Measurements from ENCODE around the gene IPO5.

The IPO5 gene

DNA sequence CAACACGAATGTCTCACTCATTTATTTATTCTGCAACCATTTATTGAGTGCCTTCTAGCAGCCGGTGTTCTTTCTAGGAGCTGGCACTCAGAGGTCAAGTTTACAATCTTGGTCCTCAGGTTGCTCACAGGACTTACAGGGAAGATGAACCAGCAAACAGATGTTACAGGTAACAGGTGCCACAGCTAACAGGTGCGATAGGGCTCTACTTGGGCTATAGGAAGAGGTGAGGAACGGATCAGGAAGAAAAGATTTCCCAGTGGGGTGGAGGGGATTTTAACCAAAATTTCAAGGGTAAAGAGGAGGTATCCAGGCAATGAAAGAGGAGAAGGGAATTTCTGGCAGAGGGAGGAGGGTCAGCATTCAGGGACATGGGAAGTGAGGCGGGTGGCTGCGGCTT lies 102.1 kb downstream of the IPO5 start:
- TF ChIP-seq CTCF (IDR thresholded peaks at IDR 0.05): no peak

DNA sequence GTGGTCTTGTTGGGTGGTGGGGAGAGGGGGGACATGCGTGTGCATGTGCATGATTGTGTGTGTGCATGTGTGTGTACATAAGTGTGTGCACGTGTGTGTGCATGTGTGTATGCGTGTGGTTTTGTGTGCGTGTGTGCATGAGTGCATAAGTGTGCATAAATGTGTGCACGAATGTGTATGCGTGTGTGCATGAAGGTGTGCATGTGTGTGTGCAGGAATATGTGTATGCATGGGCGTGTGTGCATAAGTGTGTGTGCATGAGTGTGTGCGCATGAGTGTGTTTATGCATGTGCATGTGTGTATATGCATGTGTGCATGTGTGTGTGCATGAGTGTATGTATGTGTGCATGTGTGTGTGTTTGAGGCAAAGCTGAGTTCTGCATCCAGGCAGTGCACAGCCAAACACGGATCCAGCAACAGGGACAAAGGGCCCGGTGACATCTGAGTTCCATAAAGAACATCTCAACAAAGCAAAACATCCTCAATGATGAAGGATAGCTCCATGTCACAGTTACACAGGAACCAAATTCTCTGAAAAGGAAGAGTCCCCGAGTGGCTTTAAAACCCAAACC lies 103.5 kb downstream of the IPO5 start:
- no peak for TF ChIP-seq CTCF (IDR thresholded peaks at IDR 0.05)

GRCh38 chr13:98059276-98059675 lies 105.8 kb downstream of the IPO5 start:
- no peak for TF ChIP-seq CTCF (IDR thresholded peaks at IDR 0.05)

DNA sequence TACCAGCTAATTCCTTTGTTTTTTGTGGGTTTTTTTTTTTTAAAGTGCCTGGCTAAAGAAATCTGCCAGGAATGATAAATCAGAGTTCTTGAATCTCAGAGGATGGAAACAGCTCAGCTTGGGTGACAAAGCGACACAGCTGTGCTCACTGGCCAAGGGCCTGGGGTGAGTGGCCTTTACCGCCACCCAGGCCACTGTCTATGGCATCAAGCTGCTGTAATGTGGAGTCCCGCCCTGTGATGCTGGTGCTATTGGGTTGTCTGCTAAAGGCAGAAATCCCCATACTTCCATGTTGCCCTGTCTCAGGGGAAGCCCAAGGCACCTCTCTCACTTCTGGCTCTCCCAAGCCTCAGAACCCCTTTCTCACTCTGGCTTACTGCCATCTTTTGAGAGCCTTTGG lies 106.8 kb downstream of the IPO5 start:
- TF ChIP-seq CTCF (IDR thresholded peaks at IDR 0.05): no peak

- no peak for TF ChIP-seq CTCF (IDR thresholded peaks at IDR 0.05)
These were observed 112.0 kb downstream of the IPO5 start for GRCh38 chr13:98065468-98065867.

DNA sequence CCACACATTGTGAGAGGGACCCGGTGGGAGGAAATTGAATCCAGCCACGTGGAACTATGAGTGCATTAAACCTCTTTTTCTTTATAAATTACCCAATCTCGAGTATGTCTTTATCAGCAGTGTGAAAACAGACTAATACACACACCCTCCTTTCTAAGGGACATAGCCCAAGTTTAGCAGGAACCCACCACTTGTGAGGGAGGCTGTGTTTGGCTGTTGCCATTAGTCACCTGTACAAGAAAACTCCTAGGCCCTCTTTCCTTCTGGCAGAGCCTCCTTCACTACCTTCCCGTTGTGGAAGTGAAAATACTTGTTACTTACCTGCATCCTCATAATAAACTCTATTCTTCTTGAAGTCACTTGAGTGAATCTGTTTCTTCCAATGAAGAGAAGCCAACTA lies 113.2 kb downstream of the IPO5 start:
- no peak for TF ChIP-seq CTCF (IDR thresholded peaks at IDR 0.05)

- no peak for TF ChIP-seq CTCF (IDR thresholded peaks at IDR 0.05)
These were observed 115.0 kb downstream of the IPO5 start for GRCh38 chr13:98068521-98068920.

DNA sequence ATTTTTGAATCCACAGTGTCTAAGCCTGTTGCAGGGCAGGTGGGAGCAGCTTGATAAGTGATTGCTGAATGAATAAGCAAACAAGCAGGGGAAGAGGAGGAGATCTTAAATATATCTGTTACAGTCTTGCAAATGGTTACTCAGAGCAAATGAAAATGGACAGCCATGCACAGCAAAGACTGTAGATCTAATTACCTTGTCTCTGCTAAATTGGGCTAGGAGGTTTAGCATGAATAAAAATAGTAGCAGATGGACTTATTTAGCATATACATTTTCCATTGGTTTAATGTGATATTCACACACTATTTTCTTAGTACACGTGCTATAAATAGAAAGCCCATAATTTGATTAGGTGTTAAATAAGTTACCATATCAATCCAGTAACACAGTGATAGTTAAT lies 116.5 kb downstream of the IPO5 start:
- TF ChIP-seq CTCF (IDR thresholded peaks at IDR 0.05): no peak
